CD8-positive, alpha-beta memory T cell (primary cell): ENCODE data around the gene BPTF. TPM values are rescaled to one million over a fixed set of nuclear protein-coding genes. Genes with fewer than 3 reads are reported as not detected.
"Not testable (repeated sequence)": the region's sequence is repeated elsewhere in the genome, so short reads cannot be mapped to it uniquely, and the experiment has no call there.

Experiments
- CTCF ChIA-PET: fragments of 350-600 bp; sonication (Branson Sonifier 250); formaldehyde crosslinking; loops from one replicate; lab custom pipeline; 2021; ENCODE audit warnings: antibody characterized with exemption; lab: Charles Lee
- POLR2A ChIA-PET: fragments of 350-600 bp; sonication (Branson Sonifier 250); formaldehyde crosslinking; loops from one replicate; lab custom pipeline; 2021; ENCODE audit warnings: antibody characterized with exemption; lab: Charles Lee
- DNase-seq, 5 donors: peaks; one replicate each; pipeline versions ENCODE4 v3.0.0 to v3.0.0-alpha.2; 2020 to 2022; ENCODE audit warnings: mixed read lengths in 1 of 5
- H3K27ac ChIP-seq: one replicate; pipeline ENCODE4 v1.7.0; 2013; ENCODE audit warnings: low read depth, mild to moderate bottlenecking, low read length, moderate library complexity
- H3K27me3 ChIP-seq: 2 replicates; pipeline ENCODE4 v1.7.0; 2013; ENCODE audit warnings: low read length, mild to moderate bottlenecking; ENCODE audit not compliant: insufficient read depth, poor library complexity, severe bottlenecking
- H3K36me3 ChIP-seq: 2 replicates; pipeline ENCODE4 v1.7.0; 2013; ENCODE audit warnings: mild to moderate bottlenecking, low read length, moderate library complexity; ENCODE audit not compliant: insufficient read depth
- H3K4me1 ChIP-seq: 2 replicates; pipeline ENCODE4 v1.7.0; 2013; ENCODE audit warnings: mild to moderate bottlenecking, low read length, moderate library complexity; ENCODE audit not compliant: insufficient read depth
- H3K4me3 ChIP-seq: 2 replicates; pipeline ENCODE4 v1.7.0; 2013; ENCODE audit warnings: mild to moderate bottlenecking, low read length
- H3K9me3 ChIP-seq: 2 replicates; pipeline ENCODE4 v1.7.0; 2013; ENCODE audit warnings: mild to moderate bottlenecking, low read length
- H3K27ac Mint-ChIP-seq, 8 donors: one replicate each; pipeline ENCODE4 v1.8.0; 2020 to 2021; ENCODE audit warnings: mixed read lengths in 8 of 8, mild to moderate bottlenecking in 6 of 8, inconsistent platforms in 3 of 8, moderate library complexity in 3 of 8
- H3K27me3 Mint-ChIP-seq, 2 donors: one replicate each; pipeline ENCODE4 v1.8.0; 2020 to 2021; ENCODE audit warnings: mixed read lengths in 2 of 2, mild to moderate bottlenecking in 1 of 2, moderate library complexity in 1 of 2
- H3K36me3 Mint-ChIP-seq, 3 donors: one replicate each; pipeline ENCODE4 v1.8.0; 2020 to 2021; ENCODE audit warnings: mixed read lengths in 3 of 3, inconsistent platforms in 1 of 3, mild to moderate bottlenecking in 1 of 3
- H3K4me1 Mint-ChIP-seq, 3 donors: one replicate each; pipeline ENCODE4 v1.8.0; 2020 to 2021; ENCODE audit warnings: mixed read lengths in 3 of 3, inconsistent platforms in 1 of 3, mild to moderate bottlenecking in 1 of 3
- H3K4me3 Mint-ChIP-seq, 7 donors: one replicate each; pipeline ENCODE4 v1.8.0; 2020 to 2021; ENCODE audit warnings: mixed read lengths in 7 of 7, mild to moderate bottlenecking in 6 of 7, moderate library complexity in 4 of 7, inconsistent platforms in 2 of 7
- H3K9me3 Mint-ChIP-seq, 5 donors: one replicate each; pipeline ENCODE4 v1.8.0; 2020 to 2022; ENCODE audit warnings: mixed read lengths in 5 of 5, mild to moderate bottlenecking in 3 of 5, moderate library complexity in 2 of 5, inconsistent platforms in 1 of 5
- polyA plus RNA-seq: library from polyadenylated mRNA; unstranded; fragments of 300-500 nt; fragmentation: Illumina TruSeq; gene quantifications from one replicate; pipeline ENCODE4 v1.2.3, GENCODE V29; 2021
- total RNA-seq, 2 experiments: library from RNA; stranded (reverse); gene quantifications; one replicate each; pipeline ENCODE4 v1.2.3, GENCODE V29; 2021

Gene BPTF
- total and polyA plus RNA-seq, 3 experiments from 2014 or later = 25.1 to 82.4 (median 78.8) TPM

DNA sequence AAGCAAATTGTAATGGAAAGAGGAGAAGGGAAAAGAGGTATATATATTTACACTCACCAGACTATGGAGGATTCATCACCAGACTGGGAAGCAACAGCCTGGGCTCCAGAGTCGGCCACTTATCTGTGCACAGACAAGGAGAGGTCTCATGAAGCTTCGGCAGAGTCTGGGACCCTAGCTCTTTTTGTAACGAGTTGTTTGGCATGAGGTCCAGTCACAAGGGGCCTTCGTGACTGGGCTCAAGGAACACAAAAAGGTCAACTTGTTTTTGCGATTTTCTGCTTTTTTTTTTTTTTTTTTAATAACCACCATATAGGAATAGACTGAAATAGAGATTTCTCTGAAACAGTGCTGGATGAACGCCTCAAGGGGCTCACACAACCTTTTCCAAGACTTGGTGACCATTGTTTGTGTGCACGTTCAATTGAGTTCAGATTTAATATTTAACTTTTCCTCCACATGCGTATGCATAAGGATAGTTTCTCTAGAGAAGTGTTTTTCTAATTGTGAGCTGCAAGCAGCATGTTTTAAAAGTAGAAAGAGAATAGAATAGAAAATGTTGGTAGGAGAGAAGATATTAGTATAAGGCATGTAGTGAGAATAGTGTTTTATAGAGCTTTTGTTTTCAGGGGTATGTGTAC is 25.8 kb downstream of the BPTF start:
- ChIA-PET POLR2A (no interaction called here), CTCF (no interaction called here)
- no peak overlapping the region for H3K27ac ChIP-seq
- no peak overlapping the region for H3K4me3 ChIP-seq
- no peaks in the 10 kb centered on the region for H3K27me3 ChIP-seq
- H3K4me3 Mint-ChIP-seq = peak overlapping the region in 1 of 7 donors; percentile 61
- H3K27ac Mint-ChIP-seq = peak overlapping the region in 6 of 8 donors; percentile 21 to 56 (median 35)
- H3K4me1 Mint-ChIP-seq = peaks cover 64 to 89% (median 85%) of the 10 kb centered on the region in 3 donors
- DNase-seq = no peak
- no peaks in the 10 kb centered on the region for H3K9me3 ChIP-seq
- H3K27me3 Mint-ChIP-seq = no peaks in the 10 kb centered on the region
- H3K4me1 ChIP-seq = peaks cover 27% of the 10 kb centered on the region
- H3K36me3 ChIP-seq = peaks cover 9% of the 10 kb centered on the region
- H3K9me3 Mint-ChIP-seq = peaks cover 0 to 3% (median 0%) of the 10 kb centered on the region in 5 donors
- peaks cover 6 to 44% (median 12%) of the 10 kb centered on the region in 3 donors for H3K36me3 Mint-ChIP-seq

DNA sequence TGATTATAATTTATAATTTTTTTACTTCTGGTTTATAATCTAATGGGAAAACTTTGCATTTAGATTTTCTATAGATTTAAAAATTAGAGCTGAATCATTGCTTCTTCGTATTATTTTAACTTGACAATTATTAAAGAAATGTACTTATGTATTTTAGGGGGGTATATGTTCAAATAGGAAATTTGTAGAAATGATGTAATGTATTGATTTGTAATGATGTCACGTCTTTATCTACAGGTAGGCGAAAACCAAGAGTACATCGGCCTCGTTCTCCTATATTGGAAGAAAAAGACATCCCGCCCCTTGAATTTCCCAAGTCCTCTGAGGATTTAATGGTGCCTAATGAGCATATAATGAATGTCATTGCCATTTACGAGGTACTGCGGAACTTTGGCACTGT is 28.4 kb downstream of the BPTF start:
- peaks cover 38% of the 10 kb centered on the region for H3K4me1 ChIP-seq
- Mint-ChIP-seq H3K4me1 (peaks cover 68 to 91% (median 85%) of the 10 kb centered on the region in 3 donors), H3K27ac (peak overlapping the region in 1 of 8 donors; percentile 45), H3K4me3 (no peak overlapping the region), H3K9me3 (peaks cover 0 to 3% (median 0%) of the 10 kb centered on the region in 5 donors), H3K36me3 (peaks cover 6 to 53% (median 13%) of the 10 kb centered on the region in 3 donors), H3K27me3 (no peaks in the 10 kb centered on the region)
- DNase-seq = no peak
- no peak overlapping the region for H3K27ac ChIP-seq
- no peak overlapping the region for H3K4me3 ChIP-seq
- H3K9me3 ChIP-seq = no peaks in the 10 kb centered on the region
- ChIA-PET POLR2A (no interaction called here), CTCF (no interaction called here)
- H3K27me3 ChIP-seq = no peaks in the 10 kb centered on the region
- H3K36me3 ChIP-seq = peaks cover 9% of the 10 kb centered on the region

DNA sequence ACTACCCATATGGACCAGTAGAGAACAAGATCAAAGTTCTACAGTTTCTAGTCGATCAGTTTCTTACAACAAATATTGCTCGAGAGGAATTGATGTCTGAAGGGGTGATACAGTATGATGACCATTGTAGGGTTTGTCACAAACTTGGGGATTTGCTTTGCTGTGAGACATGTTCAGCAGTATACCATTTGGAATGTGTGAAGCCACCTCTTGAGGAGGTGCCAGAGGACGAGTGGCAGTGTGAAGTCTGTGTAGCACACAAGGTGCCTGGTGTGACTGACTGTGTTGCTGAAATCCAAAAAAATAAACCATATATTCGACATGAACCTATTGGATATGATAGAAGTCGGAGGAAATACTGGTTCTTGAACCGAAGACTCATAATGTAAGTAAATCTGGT is 29.1 kb downstream of the BPTF start:
- Histone ChIP-seq H3K27me3 (no peaks in the 10 kb centered on the region), H3K9me3 (no peaks in the 10 kb centered on the region), H3K4me1 (peaks cover 41% of the 10 kb centered on the region), H3K27ac (no peak overlapping the region), H3K4me3 (no peak overlapping the region), H3K36me3 (peaks cover 9% of the 10 kb centered on the region)
- POLR2A ChIA-PET = no interaction called here
- Mint-ChIP-seq H3K9me3 (peaks cover 0 to 2% (median 0%) of the 10 kb centered on the region in 5 donors), H3K36me3 (peaks cover 6 to 49% (median 13%) of the 10 kb centered on the region in 3 donors), H3K27ac (peak overlapping the region in 6 of 8 donors; percentile 14 to 91 (median 69)), H3K27me3 (no peaks in the 10 kb centered on the region), H3K4me3 (peak overlapping the region in 4 of 7 donors; percentile 32 to 60 (median 45)), H3K4me1 (peaks cover 67 to 91% (median 85%) of the 10 kb centered on the region in 3 donors)
- CTCF ChIA-PET = no interaction called here
- DNase-seq = no peak

DNA sequence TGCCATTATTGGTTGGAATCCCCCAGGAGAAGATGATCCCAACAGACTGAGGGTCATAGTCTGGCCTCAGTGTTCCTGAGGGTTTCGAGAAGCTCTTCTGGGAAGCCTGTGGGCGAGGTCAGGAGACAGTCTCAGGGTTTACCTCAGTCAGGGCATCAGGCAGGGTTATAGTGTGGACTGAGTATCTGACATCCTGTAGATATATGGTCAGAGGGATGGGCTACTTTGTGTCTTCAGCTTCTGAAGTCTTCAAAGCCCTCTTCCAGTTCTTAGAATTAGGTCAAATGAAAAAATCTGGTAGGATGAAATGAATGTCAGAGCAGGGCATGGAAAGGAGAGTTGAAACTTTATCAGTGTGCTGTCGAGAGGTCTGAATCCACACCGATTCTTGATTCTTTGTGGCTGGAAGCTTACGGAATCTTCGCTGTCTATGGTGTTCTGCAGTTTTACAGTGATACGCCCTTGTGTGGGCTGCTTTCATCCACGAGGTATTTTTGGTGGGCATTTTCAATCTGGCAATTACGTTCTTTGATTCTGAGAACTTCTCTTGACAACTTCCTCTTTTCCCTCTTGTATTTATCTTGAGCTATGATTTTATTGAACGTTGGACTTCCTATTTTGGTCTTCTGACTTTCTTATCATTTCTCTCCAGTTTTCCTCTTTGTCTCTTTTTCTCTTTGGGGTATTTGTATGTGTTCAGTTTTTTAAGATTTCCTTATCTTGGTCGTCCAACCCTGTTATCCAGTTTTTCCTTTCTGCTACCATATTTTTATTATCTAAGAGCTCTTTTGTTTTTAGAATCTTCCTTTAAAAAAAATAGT is 30.4 kb downstream of the BPTF start:
- Mint-ChIP-seq H3K4me1 (peaks cover 76 to 97% (median 93%) of the 10 kb centered on the region in 3 donors), H3K27me3 (no peaks in the 10 kb centered on the region), H3K27ac (peak overlapping the region; percentile 28 to 65 (median 50)), H3K4me3 (peak overlapping the region; percentile 9 to 73 (median 60)), H3K36me3 (peaks cover 6 to 46% (median 13%) of the 10 kb centered on the region in 3 donors), H3K9me3 (no peaks in the 10 kb centered on the region)
- no peaks in the 10 kb centered on the region for H3K9me3 ChIP-seq
- H3K4me3 ChIP-seq = no peak overlapping the region
- POLR2A ChIA-PET = interaction anchor here (0.5 kb wide), 1 partner anchor 597 kb away, joined by 12 read pairs; no protein-coding TSS in a partner anchor
- peaks cover 50% of the 10 kb centered on the region for H3K4me1 ChIP-seq
- no peak for DNase-seq
- peaks cover 9% of the 10 kb centered on the region for H3K36me3 ChIP-seq
- H3K27ac ChIP-seq = no peak overlapping the region
- CTCF ChIA-PET = interaction anchor here (0.6 kb wide), 1 partner anchor 19 kb away, joined by 3 read pairs; no protein-coding TSS in a partner anchor
- no peaks in the 10 kb centered on the region for H3K27me3 ChIP-seq

DNA sequence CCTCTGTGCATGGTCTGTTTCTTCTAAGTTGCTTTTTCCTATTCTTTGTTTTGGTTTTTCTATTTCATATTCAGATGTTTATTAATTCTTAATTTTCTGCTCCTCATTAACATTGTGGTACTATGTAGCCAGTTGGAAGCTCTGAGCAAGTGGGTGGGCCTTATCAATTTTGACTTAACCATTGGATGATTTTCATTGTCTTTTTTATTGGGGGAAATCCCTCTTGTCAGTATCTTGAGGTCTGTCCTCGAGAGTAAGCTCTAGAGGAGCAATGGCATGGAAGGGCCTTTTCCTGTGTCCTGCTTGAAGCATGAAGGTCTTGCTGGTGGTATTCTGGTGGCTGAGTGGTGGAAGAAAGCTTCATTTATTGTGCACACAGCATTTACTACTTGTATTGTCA is 31.1 kb downstream of the BPTF start:
- not testable (repeated sequence) for H3K4me3 ChIP-seq
- peak overlapping the region in 7 of 8 donors; percentile 4 to 65 (median 28) for H3K27ac Mint-ChIP-seq

DNA sequence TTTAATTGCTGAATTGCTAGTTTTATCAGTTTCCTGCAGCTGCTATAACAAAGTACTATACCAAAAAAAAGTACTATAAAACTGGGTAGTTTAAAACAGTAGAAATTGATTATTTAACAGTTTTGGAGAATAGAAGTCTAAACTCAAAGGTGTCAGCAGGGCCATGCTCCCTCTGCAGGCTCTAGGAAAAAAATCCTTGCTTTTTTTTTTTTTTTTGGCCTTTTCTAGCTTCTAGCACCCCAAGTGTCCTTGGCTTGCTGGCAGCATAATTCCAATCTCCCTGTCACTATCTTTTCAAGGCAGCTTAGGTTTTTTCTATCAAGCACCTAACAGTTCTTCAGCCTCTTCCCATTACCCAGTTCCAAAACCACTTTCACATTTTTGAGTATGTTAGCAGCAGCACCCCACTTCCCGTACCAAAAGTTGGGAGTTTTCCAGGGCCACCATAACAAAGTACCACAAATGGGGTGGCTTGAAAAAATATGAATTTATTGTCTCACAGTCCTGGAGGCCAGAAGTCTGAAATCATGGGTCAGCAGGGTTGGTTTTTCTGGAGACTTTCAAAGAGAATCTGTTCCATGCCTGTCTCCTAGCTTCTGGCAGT is 37.4 kb downstream of the BPTF start:
- no peaks in the 10 kb centered on the region for H3K9me3 Mint-ChIP-seq
- ChIA-PET POLR2A (interaction anchor here (0.8 kb wide), 1 partner anchor 38 kb away, joined by 4 read pairs; no protein-coding TSS in a partner anchor), CTCF (no interaction called here)
- Histone ChIP-seq H3K27ac (no peak overlapping the region), H3K4me3 (no peak overlapping the region), H3K9me3 (no peaks in the 10 kb centered on the region), H3K27me3 (no peaks in the 10 kb centered on the region), H3K36me3 (peaks cover 9% of the 10 kb centered on the region), H3K4me1 (peaks cover 31% of the 10 kb centered on the region)
- no peak overlapping the region for H3K4me3 Mint-ChIP-seq
- no peak for DNase-seq
- peaks cover 70 to 87% (median 82%) of the 10 kb centered on the region in 3 donors for H3K4me1 Mint-ChIP-seq
- no peaks in the 10 kb centered on the region for H3K27me3 Mint-ChIP-seq
- H3K36me3 Mint-ChIP-seq = peaks cover 2 to 39% (median 4%) of the 10 kb centered on the region in 3 donors
- H3K27ac Mint-ChIP-seq = peak overlapping the region in 5 of 8 donors; percentile 61 to 80 (median 67)

More for the DNA sequence above, 31.1 kb downstream of the BPTF start:
- POLR2A ChIA-PET, H3K36me3 ChIP-seq, H3K27me3 Mint-ChIP-seq, H3K27ac ChIP-seq, CTCF ChIA-PET, DNase-seq, H3K9me3 Mint-ChIP-seq, H3K9me3 ChIP-seq, H3K27me3 ChIP-seq: not testable (repeated sequence)
- H3K4me1 ChIP-seq = peaks cover 53% of the 10 kb centered on the region
- Mint-ChIP-seq H3K36me3 (peaks cover 6 to 46% (median 13%) of the 10 kb centered on the region in 3 donors), H3K4me1 (peaks cover 77 to 96% (median 93%) of the 10 kb centered on the region in 3 donors), H3K4me3 (peak overlapping the region; percentile 9 to 73 (median 60))

DNA sequence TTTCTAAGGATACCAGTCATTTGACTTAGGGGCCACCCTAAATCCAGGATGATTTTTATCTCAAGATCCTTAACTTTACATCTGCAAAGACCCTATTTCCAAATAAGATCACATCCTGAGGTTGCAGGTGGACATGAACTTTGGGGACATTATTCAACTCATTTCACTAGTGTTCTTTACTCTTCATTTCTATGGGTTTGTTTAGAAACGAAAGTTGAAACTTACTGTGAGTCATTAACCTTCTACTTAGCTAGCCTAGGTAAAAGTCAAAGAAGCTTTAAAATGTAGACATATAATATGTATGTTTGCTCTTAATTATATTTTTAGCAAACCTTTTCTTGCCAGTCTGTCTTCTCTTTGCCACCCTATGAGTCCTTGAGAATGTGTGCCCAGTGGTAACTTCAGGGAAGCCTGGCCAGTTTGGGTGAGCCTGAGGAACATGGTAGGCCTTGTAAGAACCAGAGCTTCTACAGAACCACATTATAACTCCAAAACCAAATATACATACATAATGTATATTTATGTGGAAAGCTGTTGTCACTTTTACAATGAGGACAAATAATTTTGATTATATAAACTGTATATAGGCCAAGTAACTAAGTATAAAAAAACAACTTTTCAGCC is 38.4 kb downstream of the BPTF start:
- H3K27me3 Mint-ChIP-seq = no peaks in the 10 kb centered on the region
- no peaks in the 10 kb centered on the region for H3K27me3 ChIP-seq

More for the DNA sequence above, 38.4 kb downstream of the BPTF start:
- H3K4me1 ChIP-seq = peaks cover 23% of the 10 kb centered on the region
- peaks cover 10% of the 10 kb centered on the region for H3K36me3 ChIP-seq
- H3K4me1 Mint-ChIP-seq = peaks cover 66 to 85% (median 79%) of the 10 kb centered on the region in 3 donors
- CTCF ChIA-PET = no interaction called here
- no peak overlapping the region for H3K27ac ChIP-seq
- peaks cover 4 to 39% (median 4%) of the 10 kb centered on the region in 3 donors for H3K36me3 Mint-ChIP-seq
- no peak overlapping the region for H3K4me3 ChIP-seq
- no peaks in the 10 kb centered on the region for H3K9me3 ChIP-seq
- POLR2A ChIA-PET = interaction anchor here (0.8 kb wide), 1 partner anchor 39 kb away, joined by 4 read pairs; no protein-coding TSS in a partner anchor
- H3K4me3 Mint-ChIP-seq = peak overlapping the region in 6 of 7 donors; percentile 3 to 42 (median 16)
- H3K27ac Mint-ChIP-seq = peak overlapping the region; percentile 58 to 88 (median 70)
- H3K9me3 Mint-ChIP-seq = no peaks in the 10 kb centered on the region
- DNase-seq = no peak
